OCI-M2 (cell line): Measurements from ENCODE around the gene OSBPL5.
"Not testable (repeated sequence)": the region's sequence is repeated elsewhere in the genome, so short reads cannot be mapped to it uniquely, and the experiment has no call there.

Source experiments
- DNase-seq: peaks from one replicate; lab custom pipeline; 2025; ENCODE audit not compliant: unreplicated experiment; lab: John Stamatoyannopoulos, UW

The OSBPL5 gene

GRCh38 chr11:3183523-3183922 lies 18.4 kb upstream of the OSBPL5 start:
- DNase-seq, result no peak

DNA sequence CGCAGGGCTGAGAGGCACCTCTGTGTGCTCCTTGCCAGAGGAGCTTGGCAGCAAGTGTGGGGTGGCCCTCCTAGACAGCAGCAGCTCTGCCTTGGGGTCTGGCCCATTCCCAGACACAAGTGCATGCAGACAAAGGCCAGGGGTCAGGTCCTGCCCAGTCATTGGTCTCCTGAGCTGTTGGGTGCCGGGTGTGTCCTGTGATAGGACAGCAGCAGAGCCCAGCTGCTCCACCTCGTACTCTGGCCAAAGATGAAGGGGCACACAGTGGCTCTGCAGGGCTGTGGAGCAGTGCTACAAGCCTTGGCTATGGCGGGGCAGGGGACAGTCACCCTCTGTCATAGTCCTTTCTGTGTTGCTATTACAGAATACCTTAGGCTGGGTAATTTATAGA lies 17.3 kb upstream of the OSBPL5 start:
- no peak for DNase-seq

- no peak for DNase-seq
Measured at GRCh38 chr11:3181725-3182461, 16.8 kb upstream of the OSBPL5 start.

DNA sequence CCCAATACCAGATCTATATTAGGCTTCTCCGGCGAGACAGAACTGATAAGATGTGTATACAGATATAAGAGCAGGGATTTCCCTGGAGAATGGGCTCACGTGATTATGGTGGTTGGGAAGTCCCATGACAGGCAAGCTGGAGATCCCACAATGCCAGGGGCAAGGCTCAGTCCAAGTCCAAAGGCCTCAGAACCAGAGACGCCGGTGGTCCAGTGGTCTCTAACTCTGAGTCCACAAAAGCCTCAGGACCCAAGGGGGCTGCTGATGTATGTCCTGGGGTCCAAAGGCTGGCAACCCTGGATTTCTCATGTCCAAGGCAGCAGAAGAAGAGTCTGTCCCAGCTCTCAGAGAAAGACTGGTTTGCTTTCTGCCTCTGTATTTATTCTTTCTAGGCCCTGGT lies 15.8 kb upstream of the OSBPL5 start:
- no peak for DNase-seq

DNA sequence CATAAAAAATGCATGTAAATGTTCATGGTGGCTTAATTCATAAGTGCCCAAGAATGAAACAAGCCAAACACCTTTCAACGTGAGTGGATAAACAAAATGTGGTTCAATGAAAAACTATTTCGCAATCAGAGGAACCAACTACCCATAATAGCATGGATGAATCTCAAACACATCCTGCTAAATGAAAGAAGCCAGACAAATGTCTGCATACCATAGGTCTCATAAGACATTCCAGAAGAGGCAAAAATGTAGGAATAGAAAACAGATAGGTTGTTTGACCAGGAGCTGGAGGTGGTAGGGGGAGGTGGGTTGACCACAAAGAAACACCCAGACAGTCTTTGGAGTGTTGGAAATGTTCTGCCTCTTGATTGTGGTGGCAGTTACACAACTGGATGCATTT lies 13.2 kb upstream of the OSBPL5 start:
- DNase-seq, result no peak

GRCh38 chr11:3177931-3178330 lies 12.8 kb upstream of the OSBPL5 start:
- no peak for DNase-seq

DNA sequence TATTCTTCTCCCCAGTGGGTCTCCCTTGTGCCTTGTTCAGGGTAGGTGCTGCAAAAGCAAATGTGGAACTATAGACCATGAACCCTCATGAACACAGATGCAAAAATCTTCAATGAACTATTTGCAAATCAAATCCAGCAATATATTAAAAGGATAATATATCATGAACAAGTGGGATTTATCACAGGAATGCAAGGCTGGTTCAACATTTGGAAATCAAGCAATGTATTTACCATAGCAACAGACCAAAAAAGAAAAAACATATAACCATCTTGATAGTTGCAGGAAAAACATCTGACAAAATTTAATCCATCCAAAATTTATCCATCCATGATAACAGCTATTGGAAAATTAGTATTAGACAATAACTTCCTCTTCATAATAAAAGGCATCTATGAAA lies 11.4 kb upstream of the OSBPL5 start:
- DNase-seq, result no peak

DNA sequence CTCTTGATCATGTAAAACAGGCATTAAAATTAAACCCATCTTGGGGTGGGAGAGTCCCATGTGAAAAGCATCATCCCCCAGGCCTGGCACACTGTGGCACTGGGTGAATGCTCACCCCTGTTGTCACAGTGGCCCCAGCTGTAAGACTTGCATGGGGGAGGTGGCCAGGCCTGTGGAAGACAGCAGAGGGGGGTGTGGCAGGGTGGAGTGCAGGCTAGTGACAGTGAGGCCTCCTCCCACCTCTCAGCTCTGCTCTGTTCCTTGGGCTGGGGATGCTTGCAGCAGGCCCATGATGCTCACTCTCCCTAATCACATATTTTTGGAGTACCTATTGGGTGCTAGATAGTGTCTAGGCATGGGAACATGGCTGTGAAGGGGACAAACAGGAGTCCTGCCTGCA lies 10.1 kb upstream of the OSBPL5 start:
- no peak for DNase-seq

GRCh38 chr11:3174387-3174786 lies 9.3 kb upstream of the OSBPL5 start:
- DNase-seq, result no peak

DNA sequence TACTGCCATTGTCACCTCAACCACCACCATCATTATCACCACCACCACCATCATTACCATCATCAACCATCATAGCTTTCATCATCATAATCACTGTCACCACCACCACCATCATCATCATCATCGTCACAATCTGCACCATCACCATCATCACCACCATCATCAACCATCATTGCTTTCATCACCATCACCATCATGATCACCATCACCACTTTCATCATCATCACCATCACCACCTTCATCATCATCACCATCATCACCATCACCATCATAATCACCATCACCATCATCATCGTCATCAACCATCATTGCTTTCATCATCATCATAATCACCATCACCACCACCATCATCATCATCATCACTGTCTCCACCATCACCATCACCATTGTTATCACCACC lies 8.7 kb upstream of the OSBPL5 start:
- DNase-seq, result no peak

- DNase-seq, result no peak
Measured at GRCh38 chr11:3171931-3172560, 6.9 kb upstream of the OSBPL5 start.

DNA sequence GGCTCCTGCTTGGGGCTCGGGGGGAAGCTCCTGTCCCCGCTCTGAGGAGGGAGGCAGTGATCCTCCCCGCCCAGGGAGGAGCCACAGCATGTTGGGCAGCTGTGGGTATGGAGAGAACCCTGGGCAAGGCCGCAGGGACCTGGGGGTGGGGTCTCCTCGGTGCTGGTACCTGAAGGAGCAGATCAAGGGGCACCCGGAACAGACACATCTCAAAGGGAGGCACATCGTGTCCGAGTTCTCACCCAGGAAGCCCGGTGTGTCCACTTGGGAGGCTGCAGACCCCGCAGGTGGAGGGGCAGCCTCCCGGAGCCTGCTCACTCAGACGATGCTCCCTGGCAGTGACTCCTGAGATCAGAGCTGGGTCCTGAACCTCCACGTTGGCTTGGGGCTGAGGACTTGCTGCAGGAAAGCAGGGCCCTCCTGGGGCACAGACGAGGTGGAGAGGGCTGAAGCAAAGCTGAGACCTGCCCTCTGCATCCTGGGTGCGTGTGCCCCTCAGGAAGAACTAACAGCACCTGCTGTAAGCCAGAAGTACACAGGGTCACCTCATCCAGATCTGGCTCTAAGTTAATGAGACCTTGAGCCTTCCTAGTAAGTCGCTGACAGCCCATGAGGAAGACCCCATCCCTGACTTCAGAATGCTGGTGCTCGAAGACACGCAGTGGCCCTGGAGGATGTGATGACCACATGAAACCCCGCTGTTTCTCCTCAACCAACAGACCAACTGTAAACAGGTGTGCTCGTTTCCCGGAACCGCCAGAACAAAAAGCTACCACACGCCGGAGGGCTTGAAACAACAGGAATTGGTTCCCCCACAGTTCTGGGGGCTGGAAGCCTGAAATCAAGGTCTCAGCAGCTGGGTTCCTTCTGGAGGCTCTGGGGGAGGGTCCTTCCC lies 5.9 kb upstream of the OSBPL5 start:
- no peak for DNase-seq

- no peak for DNase-seq
Measured at GRCh38 chr11:3170044-3170755, 5.1 kb upstream of the OSBPL5 start.

DNA sequence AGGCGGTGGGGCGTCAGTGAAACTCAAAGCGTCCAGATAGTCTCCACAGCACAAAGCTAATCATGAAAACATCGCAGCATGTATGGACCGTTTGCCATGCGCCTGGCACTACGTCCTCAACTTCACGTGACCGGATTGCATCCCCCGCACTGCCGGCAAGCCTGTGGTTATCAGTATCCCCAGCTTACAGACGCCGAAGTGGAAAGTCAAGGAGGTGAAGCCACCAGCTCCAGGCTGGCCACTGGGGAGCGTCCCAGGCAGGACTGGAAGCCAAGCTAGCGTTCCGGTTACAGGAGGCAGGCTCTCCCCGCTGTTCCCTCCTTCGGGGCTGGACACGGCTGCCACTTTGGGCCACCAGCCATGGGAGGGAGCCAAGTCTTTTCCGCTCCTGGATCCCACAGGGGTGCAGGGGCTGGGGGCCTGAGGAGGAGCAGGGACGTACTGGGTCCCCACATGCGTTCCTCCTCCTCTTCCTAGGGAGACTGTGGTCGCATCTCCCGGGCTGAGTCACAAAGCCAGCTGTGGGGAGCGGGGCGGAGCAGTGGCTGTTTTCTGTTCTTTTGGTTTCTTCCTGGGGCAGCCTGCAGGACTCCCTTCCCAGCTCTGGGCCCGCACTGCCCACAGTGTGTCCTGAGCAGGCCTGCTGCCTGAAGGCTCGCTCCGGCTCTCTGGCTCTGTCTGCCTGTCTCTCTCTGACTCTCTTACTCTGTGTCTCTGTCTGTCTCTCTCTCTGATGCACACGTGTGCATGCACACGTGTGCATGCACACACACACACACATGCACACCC lies 4.3 kb upstream of the OSBPL5 start:
- peak; percentile 57 for DNase-seq

GRCh38 chr11:3168742-3169254 lies 3.7 kb upstream of the OSBPL5 start:
- not testable (repeated sequence) for DNase-seq

- no peak for DNase-seq
Measured at GRCh38 chr11:3167143-3168119, 2.3 kb upstream of the OSBPL5 start.

- no peak for DNase-seq
Measured at GRCh38 chr11:3166268-3167142, 1.4 kb upstream of the OSBPL5 start.

DNA sequence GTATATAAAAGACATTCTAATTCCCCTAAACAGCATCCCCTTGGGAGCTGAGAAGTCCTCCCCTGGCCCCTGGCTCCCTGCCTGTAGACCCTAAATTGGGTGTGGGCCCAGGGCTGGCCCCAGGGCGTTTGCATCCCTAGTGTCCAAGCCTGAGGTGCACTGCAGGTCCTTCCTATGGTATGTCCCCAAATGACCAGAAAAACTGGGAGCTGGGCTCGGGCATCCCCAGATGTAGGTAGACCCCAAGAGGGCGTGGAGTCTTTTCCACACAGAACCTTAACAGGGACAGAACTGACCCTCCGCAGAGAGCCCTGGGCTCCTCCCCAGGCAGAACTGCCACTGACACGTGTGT lies 782 bp upstream of the OSBPL5 start:
- DNase-seq, result no peak
